HG02885 (cell line): ENCODE measurements around the gene EYA2.

ENCODE experiments used
- ATAC-seq: cut with Tn5 transposase; IDR thresholded peaks from one replicate; pipeline ENCODE4 v1.9.1; 2021; ENCODE audit warnings: mild to moderate bottlenecking; ENCODE audit not compliant: unreplicated experiment, poor library complexity

EYA2 gene

GRCh38 chr20:46995561-46996142 is 101.0 kb downstream of the EYA2 start:
- ATAC-seq, result no peak

DNA sequence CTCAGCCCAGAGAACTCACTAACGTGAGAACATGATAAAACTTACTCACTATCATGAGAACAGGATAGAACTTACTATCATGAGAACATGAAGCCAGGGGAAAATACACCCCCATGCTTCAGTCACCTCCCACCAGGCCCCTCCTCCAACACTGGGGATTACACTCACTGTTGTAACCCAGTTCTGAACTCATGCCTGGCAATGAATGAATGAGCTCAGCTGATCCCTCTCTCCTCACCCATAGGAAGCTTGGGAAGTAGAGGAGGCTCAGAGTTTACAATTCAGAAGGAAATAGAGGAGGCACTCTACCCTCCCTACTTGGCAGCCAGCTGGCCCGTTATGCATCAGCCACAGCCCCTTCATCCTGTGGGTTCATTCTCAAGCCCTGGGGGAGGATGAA is 102.5 kb downstream of the EYA2 start:
- ATAC-seq, result no peak

GRCh38 chr20:46998477-46999240 is 104.0 kb downstream of the EYA2 start:
- no peak for ATAC-seq

DNA sequence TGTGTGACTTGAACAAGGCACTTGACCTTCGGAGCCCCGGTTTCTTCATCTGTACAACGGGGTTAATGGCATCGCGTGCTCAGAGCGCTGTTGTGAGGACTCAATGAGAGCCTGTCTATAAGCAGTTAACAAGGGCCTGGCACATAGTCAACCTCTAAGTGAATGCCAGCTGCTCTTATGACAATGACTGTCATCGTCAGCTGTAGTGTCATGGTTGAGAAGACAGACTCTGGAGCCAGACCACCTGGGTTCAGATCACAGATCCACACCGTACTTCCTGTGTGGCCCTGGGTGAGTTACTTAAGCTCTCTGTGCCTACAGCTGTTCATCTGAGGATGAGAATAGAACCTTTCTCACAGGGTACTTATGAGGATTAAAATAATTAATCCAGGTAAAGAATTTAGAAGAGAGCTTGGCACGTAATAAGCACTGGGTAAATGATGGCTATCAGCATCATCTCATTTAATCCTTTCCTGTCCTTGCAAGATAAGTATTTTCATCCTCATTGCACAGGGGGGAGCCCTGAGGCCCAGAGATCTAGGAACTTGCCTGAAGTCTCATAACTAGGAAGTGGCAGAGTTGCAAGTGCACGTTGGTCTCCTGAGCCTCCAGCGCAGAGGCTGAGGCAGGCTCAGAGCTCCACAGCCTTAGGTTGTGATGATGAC is 105.3 kb downstream of the EYA2 start:
- no peak for ATAC-seq

DNA sequence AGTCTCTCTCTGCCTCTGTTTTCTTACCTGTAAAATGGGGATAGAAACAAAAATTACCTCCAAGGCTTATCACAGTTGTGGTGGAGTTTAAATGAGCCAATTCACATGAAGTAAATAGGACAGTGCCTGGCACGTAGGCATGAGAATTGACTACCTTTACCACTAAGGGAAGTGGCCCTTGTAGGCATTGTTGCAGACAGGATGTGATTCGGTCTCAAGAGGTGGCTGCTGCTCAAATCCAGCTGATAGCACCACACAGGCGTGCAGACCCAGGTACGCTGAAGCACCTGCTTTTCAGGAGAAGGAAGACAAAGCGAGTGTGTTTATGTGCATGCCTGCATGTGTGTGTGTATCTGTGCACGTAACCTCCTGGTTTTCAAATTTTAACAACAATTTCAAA is 108.6 kb downstream of the EYA2 start:
- ATAC-seq, result no peak

GRCh38 chr20:47004179-47004578 is 109.5 kb downstream of the EYA2 start:
- no peak for ATAC-seq

DNA sequence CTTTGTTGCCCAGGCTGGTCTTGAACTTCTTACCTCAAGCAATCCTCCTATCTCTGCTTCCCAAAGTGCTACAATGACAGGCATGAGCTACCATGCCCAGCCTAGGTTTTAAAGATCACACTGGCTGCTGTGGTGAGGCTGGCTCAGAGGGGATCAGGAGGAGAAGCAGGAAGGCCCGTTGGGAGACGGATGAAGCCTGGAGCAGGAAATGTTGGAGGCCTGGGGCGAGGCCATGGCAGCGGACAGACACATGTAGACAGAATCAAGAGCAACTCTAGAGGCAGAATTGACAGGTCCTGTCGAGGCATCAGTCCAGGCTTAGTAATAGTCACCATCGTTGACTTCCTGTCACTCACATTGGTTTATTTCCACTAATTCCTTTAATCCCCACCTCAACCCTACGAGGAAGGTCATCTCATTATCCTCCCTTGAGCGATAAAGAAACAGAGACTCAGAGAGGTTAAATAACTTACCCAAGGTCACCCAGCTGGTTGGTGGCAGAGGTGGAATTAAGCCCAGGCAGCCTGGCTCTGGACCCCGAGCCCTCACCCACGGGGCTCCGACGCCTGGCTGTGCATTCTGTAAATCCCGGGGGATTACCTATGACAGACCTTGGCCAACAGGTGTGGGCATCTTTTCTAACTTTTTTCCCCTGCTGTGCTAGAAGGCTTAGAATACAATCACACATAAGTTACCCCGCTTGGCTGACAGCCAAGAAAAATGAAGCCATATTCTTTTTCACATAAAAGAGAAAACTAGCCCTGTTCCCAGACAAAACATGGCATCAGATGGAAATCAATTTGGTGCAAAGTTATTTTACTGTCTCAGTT is 113.4 kb downstream of the EYA2 start:
- ATAC-seq, result no peak

DNA sequence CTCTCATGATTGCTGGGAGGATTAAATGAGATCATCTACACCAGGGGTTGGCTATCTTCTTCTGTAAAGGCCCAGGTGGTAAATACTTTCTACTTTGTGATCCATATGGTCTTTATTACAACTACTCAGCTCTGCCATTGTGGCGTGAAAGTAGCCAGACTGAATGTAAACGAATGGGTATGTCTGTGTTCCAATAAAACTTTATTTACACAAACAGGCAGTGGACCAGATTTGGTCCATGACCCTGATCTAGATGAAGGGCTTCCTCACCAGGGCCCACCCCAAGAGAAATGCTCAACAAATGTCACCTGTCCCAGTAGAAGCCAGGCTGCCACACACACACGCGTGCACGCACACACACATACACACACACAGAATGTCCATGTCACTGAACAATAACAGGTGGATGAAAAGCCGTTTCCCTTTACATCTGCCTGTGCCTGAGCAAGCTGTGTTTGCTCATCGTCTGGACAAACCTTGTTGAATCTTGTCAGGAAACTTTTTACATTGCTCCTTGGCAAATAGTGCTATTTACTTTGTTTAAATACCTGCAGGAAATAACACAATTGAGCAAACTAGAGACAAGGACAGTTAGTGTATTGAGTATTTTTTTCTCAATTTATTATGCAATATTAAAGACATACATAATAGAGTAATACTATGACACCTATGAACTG is 114.3 kb downstream of the EYA2 start:
- ATAC-seq, result no peak

DNA sequence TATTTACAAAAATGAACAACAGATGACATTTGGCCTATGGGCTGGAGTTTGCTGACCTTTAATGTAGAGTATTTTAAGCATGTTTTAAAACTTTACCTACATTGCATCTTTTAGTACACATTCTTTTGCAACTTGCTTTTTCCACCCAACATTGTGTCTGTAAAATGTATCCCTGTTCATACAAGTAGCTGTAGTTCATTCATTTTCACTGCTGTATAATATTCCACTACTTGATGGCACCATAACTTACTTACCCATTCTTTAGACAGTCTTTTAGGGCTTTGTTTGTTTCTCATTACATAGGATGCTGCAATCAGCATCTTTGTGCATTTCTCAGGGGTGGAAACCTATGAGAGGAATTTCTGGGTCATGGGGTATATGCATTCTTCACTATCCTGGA is 115.1 kb downstream of the EYA2 start:
- ATAC-seq, result no peak

DNA sequence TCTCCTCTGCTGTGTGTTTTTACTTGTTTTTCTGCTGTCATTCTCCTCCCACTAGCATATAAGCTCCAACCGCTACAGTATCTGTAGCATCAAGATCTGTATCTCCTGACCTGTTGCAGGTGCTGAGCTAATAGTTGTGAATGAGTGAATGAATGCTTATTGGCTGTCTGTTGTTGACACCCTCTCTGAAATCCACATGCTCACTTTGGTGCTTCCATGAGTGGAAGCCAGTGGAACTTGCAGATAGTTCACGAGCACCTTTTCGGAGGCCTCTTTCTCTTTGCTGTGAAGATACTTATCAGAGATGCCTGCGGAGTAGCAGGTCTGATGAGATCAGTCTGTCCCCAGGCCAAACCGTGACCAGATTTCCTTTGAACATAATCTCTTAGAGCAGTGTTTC is 117.3 kb downstream of the EYA2 start:
- ATAC-seq, result no peak

- ATAC-seq, result no peak
These were observed 119.0 kb downstream of the EYA2 start for GRCh38 chr20:47013606-47014005.

GRCh38 chr20:47016068-47016664 is 121.5 kb downstream of the EYA2 start:
- ATAC-seq, result no peak

DNA sequence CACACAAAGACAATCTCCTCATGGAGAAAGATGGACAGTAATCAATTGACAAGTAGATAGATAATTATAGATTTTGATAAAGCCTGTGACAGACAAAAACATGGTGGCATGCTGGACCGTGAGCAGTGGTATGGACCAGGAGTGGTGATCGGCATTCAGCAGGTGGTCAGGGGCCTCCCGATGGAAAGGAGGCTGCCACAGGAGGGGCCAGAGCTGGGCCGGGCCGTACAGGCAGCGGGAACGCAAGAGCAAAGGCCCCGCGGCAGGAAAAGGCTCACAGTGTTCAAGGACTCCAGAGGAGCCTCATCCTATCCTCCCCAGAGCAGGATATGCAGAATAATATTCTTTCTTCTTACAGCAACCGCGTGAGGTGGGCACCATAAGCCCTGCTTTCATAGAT is 123.7 kb downstream of the EYA2 start:
- ATAC-seq, result no peak

- ATAC-seq, result no peak
These were observed 124.6 kb downstream of the EYA2 start for GRCh38 chr20:47019121-47019824.

DNA sequence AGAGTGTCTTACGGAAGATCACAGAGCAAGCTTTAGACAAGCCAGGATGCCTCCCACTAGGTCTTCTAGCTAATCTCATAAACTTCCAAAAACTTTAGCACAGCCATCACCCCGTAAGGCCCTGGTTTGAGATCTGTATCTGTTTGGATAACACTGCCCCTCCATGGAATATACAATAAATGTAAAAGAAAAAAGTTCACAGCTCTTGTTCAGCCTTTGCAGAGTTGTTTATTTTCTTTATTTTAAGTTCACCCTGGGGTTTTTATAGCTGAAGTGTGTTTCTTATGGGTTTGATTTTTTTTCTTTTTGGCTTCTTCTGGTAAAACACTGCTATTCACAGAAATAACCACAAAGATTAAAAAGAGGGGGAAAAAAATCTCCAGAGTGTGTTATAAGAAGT is 125.6 kb downstream of the EYA2 start:
- ATAC-seq, result no peak

DNA sequence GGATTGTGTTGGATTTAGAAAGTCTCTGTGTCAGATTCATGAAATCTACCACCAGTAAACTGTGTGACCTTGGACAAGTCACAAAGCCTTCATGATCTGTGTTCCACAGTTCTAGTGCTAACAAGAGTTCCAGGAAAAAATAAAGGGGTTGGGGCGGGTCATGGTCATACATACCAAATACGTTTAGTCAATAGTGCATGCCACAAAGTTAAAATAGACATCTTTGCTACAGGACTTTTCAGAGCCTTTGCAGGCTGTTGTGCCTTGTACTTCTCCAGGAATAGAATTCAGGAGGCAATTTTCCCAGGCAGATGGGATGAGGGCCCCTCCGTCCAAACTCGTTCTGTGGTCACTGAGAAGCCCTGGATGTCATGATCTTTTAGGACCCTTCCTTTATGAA is 127.2 kb downstream of the EYA2 start:
- ATAC-seq, result no peak

GRCh38 chr20:47024461-47024937 is 129.9 kb downstream of the EYA2 start:
- no peak for ATAC-seq

- ATAC-seq, result no peak
These were observed 132.4 kb downstream of the EYA2 start for GRCh38 chr20:47027042-47027441.

DNA sequence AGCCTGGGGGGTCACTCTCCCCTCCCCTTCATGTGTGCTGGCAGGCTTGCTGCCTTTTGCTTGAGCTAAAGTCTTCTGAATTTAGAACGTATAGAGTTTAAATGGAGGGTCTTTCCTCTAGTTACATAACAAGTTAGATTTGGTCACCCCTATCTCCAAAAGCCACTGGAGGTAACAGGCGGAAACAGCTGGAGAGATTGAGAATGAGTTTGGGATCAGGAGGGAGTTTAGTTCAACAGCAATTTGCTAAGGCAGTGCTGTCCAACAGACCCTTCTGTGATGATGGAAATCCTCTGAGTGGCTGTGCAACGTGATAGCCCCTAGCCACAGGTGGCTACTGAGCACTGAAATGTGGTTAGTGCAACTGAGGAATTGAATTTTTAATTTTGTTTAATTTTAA is 132.8 kb downstream of the EYA2 start:
- no peak for ATAC-seq
